GM23338 (cell line): ENCODE results near the gene GALNT13.

Source experiments
- CREB1 ChIP-seq: fragments of 250-450 bp; sonication (Bioruptor Pico); IDR thresholded peaks from 2 replicates; pipeline ENCODE4 v1.5.0; 2020; ENCODE audit warnings: low read depth, mild to moderate bottlenecking, moderate library complexity
- EZH2 ChIP-seq: fragments of 200-600 bp; sonication (generic); IDR thresholded peaks from one replicate; pipeline ENCODE4 v1.8.0; 2017; ENCODE audit warnings: antibody characterized with exemption, mild to moderate bottlenecking, low read depth; ENCODE audit not compliant: unreplicated experiment
- EZH2phosphoT487 ChIP-seq: fragments of 200-600 bp; sonication (generic); IDR thresholded peaks from one replicate; pipeline ENCODE4 v1.8.1; 2018; ENCODE audit warnings: antibody characterized with exemption; ENCODE audit not compliant: unreplicated experiment
- JUNB ChIP-seq: IDR thresholded peaks from one replicate; pipeline ENCODE4 v1.6.1; 2016; ENCODE audit warnings: antibody characterized with exemption; ENCODE audit not compliant: unreplicated experiment
- NANOG ChIP-seq: IDR thresholded peaks from 2 replicates; pipeline ENCODE4 v1.6.1; 2016; ENCODE audit warnings: antibody characterized with exemption, borderline replicate concordance
- POLR2AphosphoS5 ChIP-seq: IDR thresholded peaks from 2 replicates; pipeline ENCODE4 v1.6.1; 2016; ENCODE audit warnings: antibody characterized with exemption, low read depth
- REST ChIP-seq: IDR thresholded peaks from one replicate; pipeline ENCODE4 v1.6.1; 2018; ENCODE audit warnings: antibody characterized with exemption; ENCODE audit not compliant: unreplicated experiment
- ZNF114 ChIP-seq: fragments of 250-450 bp; sonication (Bioruptor Pico); IDR thresholded peaks from 2 replicates; pipeline ENCODE4 v1.5.0; 2020; ENCODE audit warnings: mild to moderate bottlenecking, moderate library complexity
- ZNF331 ChIP-seq: fragments of 250-450 bp; sonication (Bioruptor Pico); IDR thresholded peaks from 2 replicates; pipeline ENCODE4 v1.5.0; 2020; ENCODE audit warnings: low read depth, mild to moderate bottlenecking, moderate library complexity
- ZNF462 ChIP-seq: fragments of 250-450 bp; sonication (Bioruptor Pico); IDR thresholded peaks from 2 replicates; pipeline ENCODE4 v1.5.0; 2020; ENCODE audit warnings: mild to moderate bottlenecking, moderate library complexity
- TF ChIP-seq, protein P1 (sequence below), 2 experiments: fragments of 200-600 bp in 1 of 2; sonication (generic) in 1 of 2; conservative IDR thresholded peaks; 2 replicates each; pipeline versions ENCODE4 v1.5.1 to v1.6.1; 2016 to 2017; ENCODE audit warnings: antibody characterized with exemption in 2 of 2, low read depth in 2 of 2, mild to moderate bottlenecking in 2 of 2, moderate library complexity in 1 of 2
- TF ChIP-seq, protein P2 (sequence below): IDR thresholded peaks from 2 replicates; pipeline ENCODE4 v1.6.1; 2016; ENCODE audit warnings: antibody characterized with exemption

DNA sequence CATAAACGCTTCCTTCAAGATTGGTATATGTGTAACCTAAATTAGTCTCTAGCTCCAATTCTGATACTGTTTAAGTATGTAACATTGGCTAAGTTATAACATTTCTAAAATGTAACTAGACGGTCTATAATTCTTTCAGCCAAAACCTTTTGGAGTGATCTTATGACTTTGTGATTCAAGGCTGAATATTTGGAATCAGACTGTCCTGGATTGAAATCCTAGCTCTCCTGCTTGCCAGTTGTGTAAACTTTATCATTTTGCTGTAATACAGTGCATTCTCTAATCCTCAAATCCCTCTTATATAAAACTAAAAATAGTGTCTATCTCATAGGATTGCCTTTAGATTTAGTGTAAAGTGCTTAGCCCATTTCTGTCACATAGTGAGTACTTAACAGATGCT, 489.6 kb downstream of the GALNT13 start:
- TF ChIP-seq, protein P1, sequence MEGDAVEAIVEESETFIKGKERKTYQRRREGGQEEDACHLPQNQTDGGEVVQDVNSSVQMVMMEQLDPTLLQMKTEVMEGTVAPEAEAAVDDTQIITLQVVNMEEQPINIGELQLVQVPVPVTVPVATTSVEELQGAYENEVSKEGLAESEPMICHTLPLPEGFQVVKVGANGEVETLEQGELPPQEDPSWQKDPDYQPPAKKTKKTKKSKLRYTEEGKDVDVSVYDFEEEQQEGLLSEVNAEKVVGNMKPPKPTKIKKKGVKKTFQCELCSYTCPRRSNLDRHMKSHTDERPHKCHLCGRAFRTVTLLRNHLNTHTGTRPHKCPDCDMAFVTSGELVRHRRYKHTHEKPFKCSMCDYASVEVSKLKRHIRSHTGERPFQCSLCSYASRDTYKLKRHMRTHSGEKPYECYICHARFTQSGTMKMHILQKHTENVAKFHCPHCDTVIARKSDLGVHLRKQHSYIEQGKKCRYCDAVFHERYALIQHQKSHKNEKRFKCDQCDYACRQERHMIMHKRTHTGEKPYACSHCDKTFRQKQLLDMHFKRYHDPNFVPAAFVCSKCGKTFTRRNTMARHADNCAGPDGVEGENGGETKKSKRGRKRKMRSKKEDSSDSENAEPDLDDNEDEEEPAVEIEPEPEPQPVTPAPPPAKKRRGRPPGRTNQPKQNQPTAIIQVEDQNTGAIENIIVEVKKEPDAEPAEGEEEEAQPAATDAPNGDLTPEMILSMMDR (conservative IDR thresholded peaks at IDR 0.05; ENCODE audit: low read depth in 2 of 2) = no peak
- TF ChIP-seq REST (no peak), POLR2AphosphoS5 (no peak), JUNB (no peak), ZNF114 (CRISPR knock-in tag) (no peak), EZH2phosphoT487 (no peak), EZH2 (no peak), CREB1 (no peak), ZNF462 (CRISPR knock-in tag) (no peak), ZNF331 (CRISPR knock-in tag) (no peak), NANOG (no peak)
- TF ChIP-seq, protein P2, sequence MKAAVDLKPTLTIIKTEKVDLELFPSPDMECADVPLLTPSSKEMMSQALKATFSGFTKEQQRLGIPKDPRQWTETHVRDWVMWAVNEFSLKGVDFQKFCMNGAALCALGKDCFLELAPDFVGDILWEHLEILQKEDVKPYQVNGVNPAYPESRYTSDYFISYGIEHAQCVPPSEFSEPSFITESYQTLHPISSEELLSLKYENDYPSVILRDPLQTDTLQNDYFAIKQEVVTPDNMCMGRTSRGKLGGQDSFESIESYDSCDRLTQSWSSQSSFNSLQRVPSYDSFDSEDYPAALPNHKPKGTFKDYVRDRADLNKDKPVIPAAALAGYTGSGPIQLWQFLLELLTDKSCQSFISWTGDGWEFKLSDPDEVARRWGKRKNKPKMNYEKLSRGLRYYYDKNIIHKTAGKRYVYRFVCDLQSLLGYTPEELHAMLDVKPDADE = no peak
